ENCODE results near the gene PHAX. TPM values are rescaled to one million over a fixed set of nuclear protein-coding genes. Genes with fewer than 3 reads are reported as not detected.
A peak's percentile ranks its signal among the peaks of the same experiment; 100 is the strongest.
"Not testable (repeated sequence)": the region's sequence is repeated elsewhere in the genome, so short reads cannot be mapped to it uniquely, and the experiment has no call there.

PHAX gene
- 10 to 100 TPM; 60.8 to 98.6 (median 86.4) TPM for polyA plus RNA-seq (ENCODE audit: insufficient read length in 3 of 3)
- long read RNA-seq, donor 1, full-length matches to known transcripts = 8 of 15 reads
- long read RNA-seq, donor 1, partial matches to known transcripts = 7 of 15 reads
- long read RNA-seq, donor 1, other reads (novel, unspliced or antisense) = 0 of 15 reads
- long read RNA-seq, donor 2, full-length matches to known transcripts = 13 of 13 reads
- long read RNA-seq, donor 2, partial matches to known transcripts = 0 of 13 reads
- long read RNA-seq, donor 2, other reads (novel, unspliced or antisense) = 0 of 13 reads
- long read RNA-seq, donor 3, full-length matches to known transcripts = 14 of 31 reads
- long read RNA-seq, donor 3, partial matches to known transcripts = 17 of 31 reads
- long read RNA-seq, donor 3, other reads (novel, unspliced or antisense) = 0 of 31 reads
- long read RNA-seq, donor 4, full-length matches to known transcripts = 20 of 20 reads
- long read RNA-seq, donor 4, partial matches to known transcripts = 0 of 20 reads
- long read RNA-seq, donor 4, other reads (novel, unspliced or antisense) = 0 of 20 reads
- long read RNA-seq, donor 5 = 0 reads
- long read RNA-seq, donor 6, full-length matches to known transcripts = 10 of 24 reads
- long read RNA-seq, donor 6, partial matches to known transcripts = 14 of 24 reads
- long read RNA-seq, donor 6, other reads (novel, unspliced or antisense) = 0 of 24 reads
- long read RNA-seq, donor 7, full-length matches to known transcripts = 13 of 20 reads
- long read RNA-seq, donor 7, partial matches to known transcripts = 7 of 20 reads
- long read RNA-seq, donor 7, other reads (novel, unspliced or antisense) = 0 of 20 reads
- long read RNA-seq, donor 8 = 0 reads
- long read RNA-seq, donor 9, full-length matches to known transcripts = 11 of 17 reads
- long read RNA-seq, donor 9, partial matches to known transcripts = 6 of 17 reads
- long read RNA-seq, donor 9, other reads (novel, unspliced or antisense) = 0 of 17 reads
- long read RNA-seq, donor 10, full-length matches to known transcripts = 25 of 33 reads
- long read RNA-seq, donor 10, partial matches to known transcripts = 8 of 33 reads
- long read RNA-seq, donor 10, other reads (novel, unspliced or antisense) = 0 of 33 reads
- long read RNA-seq, donor 11, full-length matches to known transcripts = 12 of 17 reads
- long read RNA-seq, donor 11, partial matches to known transcripts = 5 of 17 reads
- long read RNA-seq, donor 11, other reads (novel, unspliced or antisense) = 0 of 17 reads
- long read RNA-seq, donor 12, full-length matches to known transcripts = 5 of 5 reads
- long read RNA-seq, donor 12, partial matches to known transcripts = 0 of 5 reads
- long read RNA-seq, donor 12, other reads (novel, unspliced or antisense) = 0 of 5 reads
- long read RNA-seq, donor 13 = 0 reads
- long read RNA-seq, donor 14, full-length matches to known transcripts = 13 of 13 reads
- long read RNA-seq, donor 14, partial matches to known transcripts = 0 of 13 reads
- long read RNA-seq, donor 14, other reads (novel, unspliced or antisense) = 0 of 13 reads
- long read RNA-seq, donor 15, full-length matches to known transcripts = 5 of 5 reads
- long read RNA-seq, donor 15, partial matches to known transcripts = 0 of 5 reads
- long read RNA-seq, donor 15, other reads (novel, unspliced or antisense) = 0 of 5 reads
- long read RNA-seq, donor 16, full-length matches to known transcripts = 29 of 51 reads
- long read RNA-seq, donor 16, partial matches to known transcripts = 22 of 51 reads
- long read RNA-seq, donor 16, other reads (novel, unspliced or antisense) = 0 of 51 reads

- peak; percentile 55 to 81 (median 75) for DNase-seq (ENCODE audit: extremely low read depth in 1 of 11, low read depth in 9 of 11, low spot score in 4 of 11)
Measured at GRCh38 chr5:126600631-126601511, at the start of gene PHAX. Gene PHAX, plus strand, starts transcription at chr5:126600947. Its CDS starts 16 bp downstream, at chr5:126600963.

DNA sequence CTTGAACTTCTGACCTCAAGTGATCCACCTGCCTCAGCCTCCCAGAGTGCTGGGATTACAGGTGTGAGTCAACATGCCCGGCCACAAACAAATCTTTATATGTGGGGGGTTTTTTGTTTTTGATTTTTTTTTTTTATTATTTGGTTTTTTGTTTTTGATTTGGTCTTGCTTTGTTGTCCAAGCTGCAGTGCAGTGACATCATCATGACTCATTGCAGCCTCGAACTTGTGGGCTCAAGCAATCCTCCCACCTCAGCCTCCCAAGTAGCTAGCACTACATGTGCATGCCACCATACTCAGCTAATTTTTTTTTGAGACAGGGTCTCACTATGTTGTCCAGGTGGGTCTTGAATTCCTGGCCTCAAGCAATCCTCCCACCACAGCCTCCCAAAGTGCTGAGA, 48.1 kb upstream of the PHAX start:
- no peak for DNase-seq (ENCODE audit: extremely low read depth in 1 of 11, low read depth in 9 of 11, low spot score in 4 of 11)

- DNase-seq (ENCODE audit: extremely low read depth in 1 of 11, low read depth in 9 of 11, low spot score in 4 of 11) = not testable (repeated sequence)
Measured at GRCh38 chr5:126555101-126555500, 45.6 kb upstream of the PHAX start.

- no peak for DNase-seq (ENCODE audit: extremely low read depth in 1 of 11, low read depth in 9 of 11, low spot score in 4 of 11)
Measured at GRCh38 chr5:126561908-126562307, 38.8 kb upstream of the PHAX start.

DNA sequence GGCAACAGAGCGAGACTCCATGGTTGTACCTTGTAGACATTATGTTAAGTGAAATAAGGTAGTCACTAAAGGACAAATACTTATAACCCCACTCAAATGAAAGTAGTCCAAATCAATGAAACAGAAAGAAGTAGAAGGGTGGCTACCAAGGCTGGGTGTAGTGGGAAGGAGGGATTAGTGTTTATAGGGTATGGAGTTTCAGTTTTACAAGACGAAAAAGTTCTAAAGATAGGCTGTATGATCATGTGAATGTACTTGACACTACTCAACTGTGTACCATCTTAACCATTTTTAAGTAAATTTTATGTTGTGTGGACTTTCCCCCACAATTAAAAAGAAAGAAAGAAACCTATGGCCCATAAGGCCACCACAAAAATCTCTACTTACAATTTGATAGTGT, 37.9 kb upstream of the PHAX start:
- no peak for DNase-seq (ENCODE audit: extremely low read depth in 1 of 11, low read depth in 9 of 11, low spot score in 4 of 11)

DNA sequence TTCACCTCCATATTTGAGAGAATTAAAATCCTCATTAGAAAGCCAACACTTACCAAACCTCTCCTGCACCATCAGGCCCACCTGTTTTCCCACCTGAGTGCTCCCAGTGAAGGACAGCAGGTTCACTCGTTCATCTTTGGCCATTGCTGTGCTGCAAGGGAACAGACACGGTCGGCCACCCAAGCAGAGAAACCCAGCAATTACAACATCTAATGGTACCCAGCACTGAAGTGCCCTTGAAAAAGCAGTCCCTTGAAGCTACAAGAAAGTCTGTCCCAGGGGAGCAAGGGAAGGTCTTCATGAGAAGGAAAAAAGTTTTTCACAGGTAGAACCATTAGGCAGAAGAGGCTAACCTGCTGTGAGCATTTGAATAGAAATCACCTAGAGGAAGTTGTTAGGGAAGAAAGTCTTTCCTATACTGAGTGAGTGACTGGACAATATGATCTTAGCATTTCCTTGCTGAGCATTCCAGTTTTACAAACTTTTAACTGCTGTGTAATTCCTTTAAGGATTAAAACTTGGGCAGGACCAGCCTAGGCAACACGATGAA, 32.5 kb upstream of the PHAX start:
- DNase-seq (ENCODE audit: extremely low read depth in 1 of 11, low read depth in 9 of 11, low spot score in 4 of 11) = no peak

DNA sequence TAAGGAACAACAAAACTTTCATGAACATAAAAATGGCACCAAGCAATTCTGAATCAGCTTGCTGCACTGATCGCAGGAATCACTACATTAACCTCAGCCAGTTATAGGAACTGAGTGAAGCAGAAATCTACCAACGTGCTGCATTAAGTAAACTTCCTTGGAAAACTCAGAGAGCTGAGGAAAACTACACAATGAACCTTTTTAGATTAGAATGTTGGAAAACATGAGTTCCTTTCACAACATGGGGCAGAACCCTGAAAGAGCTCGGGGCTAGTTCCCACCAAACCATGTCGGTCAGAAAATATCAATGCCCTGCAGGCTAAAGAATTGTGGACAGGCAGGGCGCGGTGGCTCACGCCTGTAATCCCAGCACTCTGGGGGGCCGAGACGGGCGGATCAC, 25.1 kb upstream of the PHAX start:
- DNase-seq (ENCODE audit: extremely low read depth in 1 of 11, low read depth in 9 of 11, low spot score in 4 of 11) = no peak

GRCh38 chr5:126576974-126577373, 23.8 kb upstream of the PHAX start:
- no peak for DNase-seq (ENCODE audit: extremely low read depth in 1 of 11, low read depth in 9 of 11, low spot score in 4 of 11)

GRCh38 chr5:126577415-126577814, 23.3 kb upstream of the PHAX start:
- no peak for DNase-seq (ENCODE audit: extremely low read depth in 1 of 11, low read depth in 9 of 11, low spot score in 4 of 11)

GRCh38 chr5:126579716-126580115, 21.0 kb upstream of the PHAX start:
- no peak for DNase-seq (ENCODE audit: extremely low read depth in 1 of 11, low read depth in 9 of 11, low spot score in 4 of 11)

GRCh38 chr5:126583761-126584160, 17.0 kb upstream of the PHAX start:
- no peak for DNase-seq (ENCODE audit: extremely low read depth in 1 of 11, low read depth in 9 of 11, low spot score in 4 of 11)

- no peak for DNase-seq (ENCODE audit: extremely low read depth in 1 of 11, low read depth in 9 of 11, low spot score in 4 of 11)
Measured at GRCh38 chr5:126587551-126588390, 13.0 kb upstream of the PHAX start.

DNA sequence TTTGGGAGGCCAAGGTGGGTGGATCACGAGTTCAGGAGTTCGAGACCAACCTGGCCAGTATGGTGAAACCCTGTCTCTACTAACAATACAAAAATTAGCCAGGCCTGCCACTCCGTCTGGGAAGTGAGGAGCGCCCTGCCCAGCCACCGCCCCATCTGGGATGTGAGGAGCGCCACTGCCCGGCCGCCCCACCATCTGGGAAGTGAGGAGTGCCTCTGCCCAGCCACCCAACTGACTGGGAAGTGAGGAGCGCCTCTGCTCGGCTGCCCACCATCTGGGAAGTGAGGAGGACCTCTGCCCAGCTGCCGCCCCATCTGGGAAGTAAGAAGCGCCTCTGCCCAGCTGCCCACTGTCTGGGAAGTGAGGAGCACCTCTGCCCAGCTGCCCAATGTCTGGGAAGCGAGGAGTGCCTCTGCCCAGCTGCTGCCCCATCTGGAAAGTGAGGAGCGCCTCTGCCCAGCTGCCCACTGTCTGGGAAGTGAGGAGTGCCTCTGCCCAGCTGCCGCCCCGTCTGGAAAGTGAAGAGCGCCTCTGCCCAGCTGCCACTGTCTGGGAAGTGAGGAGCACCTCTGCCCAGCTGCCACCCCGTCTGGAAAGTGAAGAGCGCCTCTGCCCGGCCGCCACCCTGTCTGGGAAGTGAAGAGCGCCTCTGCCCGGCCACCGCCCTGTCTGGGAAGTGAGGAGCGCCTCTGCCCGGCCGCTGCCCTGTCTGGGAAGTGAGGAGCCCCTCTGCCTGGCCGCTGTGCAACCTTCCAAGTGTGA, 11.0 kb upstream of the PHAX start:
- DNase-seq (ENCODE audit: extremely low read depth in 1 of 11, low read depth in 9 of 11, low spot score in 4 of 11) = no peak

- no peak for DNase-seq (ENCODE audit: extremely low read depth in 1 of 11, low read depth in 9 of 11, low spot score in 4 of 11)
Measured at GRCh38 chr5:126591549-126591948, 9.2 kb upstream of the PHAX start.

DNA sequence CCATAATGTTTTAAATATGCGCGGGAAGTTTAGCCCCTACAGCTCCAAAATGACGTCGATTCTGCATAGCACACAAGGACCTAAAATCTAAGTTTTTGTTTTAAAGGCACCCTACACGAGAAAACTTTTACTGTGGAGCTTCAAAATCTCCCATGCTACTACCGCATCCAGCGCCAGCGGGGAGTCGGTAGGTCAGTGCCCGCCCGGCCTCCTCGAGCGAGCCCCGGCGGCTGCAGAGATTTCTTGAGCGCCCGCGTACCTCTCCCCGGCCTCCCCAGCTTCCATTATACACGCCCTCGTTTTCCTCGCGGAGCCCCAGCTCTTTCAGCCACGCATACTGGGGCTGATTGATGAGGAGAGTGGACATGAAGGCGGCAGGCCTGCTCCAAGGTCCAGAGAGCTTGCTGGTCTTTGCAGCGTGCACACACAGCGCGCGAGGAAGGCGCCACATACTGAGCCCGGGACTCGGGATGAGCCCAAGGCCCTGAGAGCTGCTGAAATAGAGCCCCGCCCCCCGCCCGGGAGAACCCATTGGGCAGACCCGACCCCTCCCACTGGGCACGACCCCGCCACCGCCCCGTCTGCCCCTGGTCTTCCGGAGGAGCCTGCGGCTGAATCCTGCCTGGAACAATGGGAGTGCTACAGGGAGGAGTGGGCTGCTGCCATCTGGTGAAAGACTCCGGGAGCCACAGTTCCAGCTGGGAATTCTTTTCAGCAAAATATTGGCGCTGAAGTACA, 5.8 kb upstream of the PHAX start, which contains the start of gene ALDH7A1:
ALDH7A1 (minus strand) TSS at position 472 of the 738 bp plus-strand sequence; CDS start at position 451, 21 bp downstream.
- peak; percentile 81 to 94 (median 93) for DNase-seq (ENCODE audit: extremely low read depth in 1 of 11, low read depth in 9 of 11, low spot score in 4 of 11)
